ENCODE measurements around the gene CPAMD8.
A peak's percentile ranks its signal among the peaks of the same experiment; 100 is the strongest.

Gene CPAMD8

GRCh38 chr19:17026706-17027534 is at the start of gene CPAMD8:
Gene CPAMD8 (minus strand): TSS chr19:17026810. CDS start chr19:17026642, 168 bp downstream.
- no peak for DNase-seq

- DNase-seq, result no peak
Measured at GRCh38 chr19:17075864-17076542, 49.4 kb upstream of the CPAMD8 start.

GRCh38 chr19:17075035-17075863 is 48.6 kb upstream of the CPAMD8 start, which contains the start of the genes HAUS8 and MYO9B:
Gene HAUS8 (minus strand): TSS chr19:17075452. CDS start chr19:17075422, 30 bp downstream.
Gene MYO9B (plus strand): TSS chr19:17075777. CDS start chr19:17101718, 25,941 bp downstream.
- peak; percentile 83 for DNase-seq

DNA sequence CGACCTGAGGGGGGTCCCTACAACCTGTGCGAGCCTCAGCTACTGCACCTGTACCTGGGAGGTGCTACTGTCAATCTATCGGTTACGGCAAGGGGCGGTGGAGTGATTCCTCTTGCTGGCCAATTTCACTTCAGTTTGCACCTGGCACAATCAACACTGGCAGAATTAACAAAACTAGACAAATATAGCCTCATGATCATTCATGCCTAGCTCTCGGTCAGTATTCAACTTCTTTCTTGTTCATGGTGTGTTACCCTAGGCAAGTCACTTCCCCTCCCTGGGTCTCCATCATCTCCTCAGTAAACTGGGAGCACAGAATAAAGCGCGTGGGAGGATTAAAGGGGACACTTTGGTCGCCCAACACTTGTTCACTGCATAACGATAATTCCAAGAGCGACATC is 48.0 kb upstream of the CPAMD8 start:
- DNase-seq, result peak; percentile 51

DNA sequence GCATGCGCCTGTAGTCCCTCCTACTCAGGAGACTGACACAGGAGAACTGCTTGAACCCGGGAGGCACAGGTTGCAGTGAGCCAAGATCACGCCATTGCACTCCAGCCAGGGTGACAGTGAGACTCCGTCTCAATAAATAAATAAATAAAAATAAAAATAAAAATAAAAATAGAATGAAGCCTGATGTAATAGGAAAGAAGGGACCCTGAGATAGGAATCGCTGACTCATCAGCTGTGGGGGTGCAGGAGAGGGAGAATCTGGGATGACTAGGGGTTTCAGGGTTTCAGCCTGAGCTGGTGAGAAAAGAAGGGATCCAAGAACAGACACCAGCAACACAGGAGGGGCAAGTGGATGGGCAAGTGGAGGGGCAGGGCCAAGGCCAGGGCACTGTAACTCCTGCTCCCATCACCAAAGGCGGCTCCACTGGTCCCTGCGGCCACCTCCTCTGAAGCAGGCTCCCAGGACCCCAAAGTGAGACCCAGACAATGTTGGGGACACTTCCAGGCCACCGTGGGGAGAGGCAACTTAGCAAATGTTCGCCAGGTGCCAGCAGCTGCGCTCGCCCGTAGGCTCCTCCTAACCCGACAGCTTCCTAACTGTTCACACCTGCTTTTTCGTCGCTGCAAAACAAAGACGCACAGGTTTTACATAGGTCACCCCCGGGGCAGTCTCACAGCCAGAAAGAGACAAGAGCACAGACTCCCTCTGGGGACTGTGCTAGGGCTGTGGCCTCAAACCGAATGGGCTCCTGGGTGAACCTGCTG is 47.4 kb upstream of the CPAMD8 start:
- no peak for DNase-seq

DNA sequence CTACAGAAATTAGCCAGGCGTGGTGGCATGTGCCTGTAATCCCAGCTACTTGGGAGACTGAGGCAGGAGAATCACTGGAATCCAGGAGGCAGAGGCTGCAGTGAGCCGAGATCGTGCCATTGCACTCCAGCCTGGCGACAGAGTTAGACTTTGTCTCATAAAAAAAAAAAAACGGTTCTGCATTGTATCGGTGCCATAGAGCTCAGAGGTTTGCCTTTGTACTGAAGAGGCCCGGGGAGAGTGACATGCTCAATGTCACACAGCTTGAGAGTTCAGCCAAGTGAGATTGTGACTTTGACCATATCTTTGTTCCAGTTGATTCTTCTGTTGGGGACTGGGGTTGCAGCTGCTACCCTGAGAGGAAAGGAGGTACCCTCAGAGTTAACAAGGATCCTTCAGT is 44.3 kb upstream of the CPAMD8 start:
- DNase-seq, result no peak

DNA sequence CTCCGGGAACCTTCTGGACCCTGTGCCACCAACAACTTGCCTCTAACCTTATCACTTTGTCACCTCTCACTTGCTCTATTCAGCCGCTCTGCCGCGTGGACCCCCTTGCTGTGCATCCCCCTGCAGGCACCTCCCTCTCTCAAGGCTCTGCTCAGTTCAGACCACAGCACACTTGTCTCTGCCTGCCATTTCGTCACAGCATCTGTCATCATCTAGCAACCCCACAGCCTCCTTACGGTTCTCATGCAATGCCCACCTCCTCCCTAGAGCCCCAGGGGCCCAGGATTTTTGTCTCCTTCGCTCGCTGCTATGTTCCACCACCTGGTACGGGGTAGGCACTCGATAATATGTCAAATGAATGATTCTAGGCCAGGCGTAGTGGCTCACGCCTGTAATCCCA is 43.8 kb upstream of the CPAMD8 start:
- no peak for DNase-seq

- DNase-seq, result no peak
Measured at GRCh38 chr19:17069193-17069592, 42.6 kb upstream of the CPAMD8 start.

DNA sequence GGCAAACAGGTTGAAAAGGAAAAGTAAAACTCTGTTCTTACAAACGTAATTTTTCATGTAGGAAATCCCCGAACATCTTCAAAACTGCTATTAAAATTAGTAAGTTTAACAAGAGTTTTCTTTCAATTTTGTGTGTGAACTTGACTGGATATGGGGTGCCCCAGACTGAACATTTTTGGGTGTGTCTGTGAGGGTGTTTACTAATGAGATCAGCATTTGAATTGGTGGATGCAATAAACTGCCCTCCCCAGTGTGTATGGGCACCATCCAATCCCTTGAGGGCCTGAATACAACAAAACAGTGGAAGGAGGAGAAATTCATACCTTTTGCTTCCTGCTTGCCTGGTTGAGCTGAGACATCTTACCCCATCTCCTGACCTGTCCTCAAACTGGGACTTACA is 36.8 kb upstream of the CPAMD8 start:
- no peak for DNase-seq

GRCh38 chr19:17061691-17062090 is 35.1 kb upstream of the CPAMD8 start:
- no peak for DNase-seq

GRCh38 chr19:17061205-17061604 is 34.6 kb upstream of the CPAMD8 start:
- DNase-seq, result no peak

GRCh38 chr19:17060802-17061201 is 34.2 kb upstream of the CPAMD8 start:
- no peak for DNase-seq

DNA sequence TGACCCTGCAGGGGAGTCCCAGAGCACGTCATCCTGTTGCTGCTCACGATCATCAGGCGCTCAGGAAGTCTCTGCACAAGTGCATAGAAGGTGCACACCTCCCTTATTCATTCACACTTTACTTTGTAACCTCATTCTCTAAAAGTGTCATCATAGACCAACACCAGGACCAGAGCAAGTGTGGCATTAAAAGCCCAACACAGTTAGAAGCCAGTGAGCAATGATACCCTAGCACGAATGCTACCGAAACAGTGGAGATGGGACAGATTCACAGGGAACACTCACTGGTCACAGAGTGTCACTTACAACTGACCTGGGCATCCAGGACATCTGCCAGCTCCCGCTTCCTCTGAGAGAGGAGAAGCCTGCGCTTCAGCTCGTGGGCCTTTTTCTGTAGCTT is 31.6 kb upstream of the CPAMD8 start:
- DNase-seq, result no peak

- DNase-seq, result no peak
Measured at GRCh38 chr19:17055636-17056035, 29.0 kb upstream of the CPAMD8 start.

GRCh38 chr19:17054746-17055145 is 28.1 kb upstream of the CPAMD8 start:
- no peak for DNase-seq

DNA sequence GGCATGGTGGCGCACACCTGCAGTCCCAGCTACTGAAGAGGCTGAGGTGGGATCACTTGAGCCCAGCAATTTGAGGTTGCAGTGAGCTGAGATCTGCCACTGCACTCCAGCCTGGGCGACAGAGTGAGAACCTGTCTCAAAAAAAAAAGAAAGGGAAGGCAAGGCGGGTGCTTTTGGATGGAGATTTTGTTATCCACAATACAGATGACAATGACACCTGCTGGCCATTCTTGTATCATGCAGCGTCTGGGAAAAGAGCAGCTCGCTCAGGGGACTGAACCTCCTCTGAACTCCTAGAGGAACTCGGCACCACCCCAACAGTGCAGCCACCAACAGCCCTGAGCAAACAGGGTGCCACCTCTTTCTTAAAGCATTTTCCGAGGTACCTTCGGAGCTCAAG is 25.8 kb upstream of the CPAMD8 start:
- DNase-seq, result no peak

- DNase-seq, result no peak
Measured at GRCh38 chr19:17049711-17050280, 23.2 kb upstream of the CPAMD8 start.

GRCh38 chr19:17048885-17049453 is 22.4 kb upstream of the CPAMD8 start:
- DNase-seq, result no peak

GRCh38 chr19:17045907-17046502 is 19.4 kb upstream of the CPAMD8 start:
- DNase-seq, result no peak

DNA sequence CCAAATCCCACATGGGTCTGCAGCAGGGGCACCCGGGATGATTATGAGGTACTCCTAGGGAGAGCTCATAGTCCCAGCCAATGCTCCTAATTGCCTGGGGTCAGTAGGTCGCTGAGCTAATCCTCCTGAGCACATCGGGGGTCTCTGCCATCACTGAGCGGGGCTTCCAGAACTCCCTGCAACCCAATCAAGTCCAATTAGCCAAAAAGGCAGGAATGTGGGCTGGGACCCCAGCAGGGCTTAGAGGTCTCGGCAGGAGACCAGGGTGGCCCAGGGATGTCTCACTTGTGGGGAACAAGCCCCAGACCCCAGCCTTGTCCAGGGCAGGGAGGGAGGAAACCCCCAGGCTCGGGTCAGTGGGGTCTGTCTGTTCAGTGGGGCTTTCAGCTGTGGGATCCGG is 17.1 kb upstream of the CPAMD8 start:
- no peak for DNase-seq

GRCh38 chr19:17041976-17042375 is 15.4 kb upstream of the CPAMD8 start:
- peak; percentile 26 for DNase-seq

All from NCI-H2029 treated with DMSO at 0.1 percent for 48 hours (cell line).